Neural cell (in vitro differentiated cells): ENCODE measurements around the gene AP1S3. TPM values are rescaled to one million over a fixed set of nuclear protein-coding genes. Genes with fewer than 3 reads are reported as not detected.

ENCODE experiments used
- H2AFZ ChIP-seq: fragments of 200-600, 300-800 bp; sonication (generic), shearing (Covaris generic); 2 replicates; pipeline ENCODE4 v1.6.0; 2014; ENCODE audit warnings: low read depth, mild to moderate bottlenecking, antibody characterized with exemption, low read length, moderate library complexity
- H3F3A ChIP-seq: fragments of 200-600 bp; shearing (Covaris generic); 2 replicates; pipeline ENCODE4 v1.6.1; 2016; ENCODE audit warnings: mild to moderate bottlenecking, moderate library complexity, mixed read lengths, antibody characterized with exemption, low read length; ENCODE audit not compliant: insufficient read depth, poor library complexity, severe bottlenecking
- H3K27ac ChIP-seq: fragments of 200-600, 300-800 bp; sonication (generic), shearing (Covaris generic); 2 replicates; pipeline ENCODE4 v1.5.1; 2014; ENCODE audit warnings: mild to moderate bottlenecking, low read length, moderate library complexity
- H3K27me3 ChIP-seq: fragments of 300-800, 200-600 bp; sonication (generic), shearing (Covaris generic); 2 replicates; pipeline ENCODE4 v1.6.0; 2014; ENCODE audit warnings: mild to moderate bottlenecking, low read depth, low read length, moderate library complexity; ENCODE audit not compliant: insufficient read depth
- H3K36me3 ChIP-seq: fragments of 300-800, 200-600 bp; sonication (generic), shearing (Covaris generic); 2 replicates; pipeline ENCODE4 v1.5.1; 2014; ENCODE audit warnings: mild to moderate bottlenecking, antibody characterized with exemption, low read length, moderate library complexity; ENCODE audit not compliant: insufficient read depth
- H3K4me2 ChIP-seq: fragments of 300-800, 200-600 bp; sonication (generic), shearing (Covaris generic); 2 replicates; pipeline ENCODE4 v1.6.0; 2014; ENCODE audit warnings: mild to moderate bottlenecking, low read length
- H3K4me3 ChIP-seq: fragments of 300-800, 200-600 bp; sonication (generic), shearing (Covaris generic); 2 replicates; pipeline ENCODE4 v1.5.1; 2014; ENCODE audit warnings: mild to moderate bottlenecking, low read length, moderate library complexity
- H3K79me2 ChIP-seq: fragments of 200-600 bp; shearing (Covaris generic); replicated peaks from 2 replicates; pipeline ENCODE4 v1.6.0; 2014; ENCODE audit warnings: mild to moderate bottlenecking, low read length, moderate library complexity; ENCODE audit not compliant: insufficient read depth
- H3K9ac ChIP-seq: fragments of 300-800, 200-600 bp; sonication (generic), shearing (Covaris generic); 2 replicates; pipeline ENCODE4 v1.6.1; 2016; ENCODE audit warnings: mild to moderate bottlenecking, low read length, mixed read lengths
- H3K9me2 ChIP-seq: fragments of 200-600 bp; shearing (Covaris generic); 2 replicates; pipeline ENCODE4 v1.6.1; 2016; ENCODE audit warnings: mild to moderate bottlenecking, low read length, mixed read lengths; ENCODE audit not compliant: insufficient read depth
- H3K9me3 ChIP-seq: fragments of 200-600, 300-800 bp; sonication (generic), shearing (Covaris generic); 2 replicates; pipeline ENCODE4 v1.6.1; 2016; ENCODE audit warnings: mild to moderate bottlenecking, mixed run types, low read length, moderate library complexity, mixed read lengths
- H4K20me1 ChIP-seq: fragments of 200-600 bp; shearing (Covaris generic); 2 replicates; pipeline ENCODE4 v1.6.1; 2016; ENCODE audit warnings: mild to moderate bottlenecking, mixed run types; ENCODE audit not compliant: insufficient read depth
- EP300 ChIP-seq: fragments of 450-650 bp; conservative IDR thresholded peaks from 2 replicates; pipeline ENCODE4 v1.6.1; 2014; ENCODE audit warnings: antibody characterized with exemption, mild to moderate bottlenecking, moderate library complexity; ENCODE audit not compliant: poor library complexity, severe bottlenecking
- EZH2 ChIP-seq: fragments of 200-600, 300-800 bp; shearing (Covaris generic), sonication (generic); IDR thresholded peaks from 2 replicates; pipeline ENCODE4 v1.6.1; 2014; ENCODE audit warnings: antibody characterized with exemption, low read length, borderline replicate concordance, mild to moderate bottlenecking; ENCODE audit not compliant: insufficient read depth, poor library complexity, severe bottlenecking
- MXI1 ChIP-seq: fragments of 450-650 bp; conservative IDR thresholded peaks from 2 replicates; pipeline ENCODE4 v1.6.1; 2014; ENCODE audit warnings: antibody characterized with exemption, mild to moderate bottlenecking; ENCODE audit not compliant: poor library complexity, severe bottlenecking
- POLR2AphosphoS5 ChIP-seq: IDR thresholded peaks from 2 replicates; pipeline ENCODE4 v1.6.1; 2012
- RAD21 ChIP-seq: fragments of 450-650 bp; conservative IDR thresholded peaks from 2 replicates; pipeline ENCODE4 v1.6.1; 2014; ENCODE audit warnings: antibody characterized with exemption, mild to moderate bottlenecking, moderate library complexity
- SMC3 ChIP-seq: fragments of 450-650 bp; conservative IDR thresholded peaks from 2 replicates; pipeline ENCODE4 v1.6.1; 2014; ENCODE audit warnings: antibody characterized with exemption, mild to moderate bottlenecking, moderate library complexity; ENCODE audit not compliant: poor library complexity
- TAF1 ChIP-seq: IDR thresholded peaks from 2 replicates; pipeline ENCODE4 v1.6.1; 2012; ENCODE audit warnings: low read depth
- polyA plus RNA-seq: library from polyadenylated mRNA; depleted of rRNA; stranded (reverse); fragments of >200 nt; gene quantifications from 2 replicates; pipeline ENCODE4 v1.2.3, GENCODE V29; 2014
- TF ChIP-seq, protein P1 (sequence below): fragments of 450-650 bp; IDR thresholded peaks from 2 replicates; pipeline ENCODE4 v1.5.1; 2014; ENCODE audit warnings: antibody characterized with exemption, mild to moderate bottlenecking, moderate library complexity; ENCODE audit not compliant: poor library complexity, severe bottlenecking
- TF ChIP-seq, protein P2 (sequence below): IDR thresholded peaks from 2 replicates; pipeline ENCODE4 v1.6.1; 2012; ENCODE audit warnings: borderline replicate concordance

AP1S3 gene
- polyA plus RNA-seq, 1 donor from 2014 or later = 2.7 TPM

DNA sequence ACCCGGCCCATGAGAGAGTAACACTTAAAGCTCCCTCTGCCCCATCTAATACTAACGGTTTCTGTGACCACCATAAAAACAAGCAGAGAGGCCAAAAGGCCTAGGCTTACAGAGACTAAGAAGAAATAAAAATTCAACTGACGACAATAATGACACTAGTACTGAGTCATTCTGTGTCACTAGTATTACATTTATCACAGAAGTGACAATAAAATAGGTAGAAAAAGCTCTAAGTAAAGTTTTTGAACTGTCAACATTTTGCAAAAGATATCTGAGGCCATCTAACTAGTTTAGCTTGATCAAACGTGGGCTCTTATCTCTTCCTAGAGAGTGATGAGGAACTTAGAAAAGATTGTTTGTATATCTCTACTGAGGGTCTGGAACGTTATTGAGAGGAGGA lies 35.6 kb downstream of the AP1S3 start:
- Histone ChIP-seq H3K36me3 (no peaks in the 10 kb centered on the region), H3F3A (no peaks in the 10 kb centered on the region), H3K79me2 (no peaks in the 10 kb centered on the region), H3K9me3 (no peaks in the 10 kb centered on the region), H3K4me2 (no peak overlapping the region), H3K27me3 (no peaks in the 10 kb centered on the region), H3K27ac (no peak overlapping the region), H2AFZ (no peak overlapping the region), H3K9ac (no peak overlapping the region), H3K4me3 (no peak overlapping the region), H3K9me2 (no peaks in the 10 kb centered on the region), H4K20me1 (no peaks in the 10 kb centered on the region)
- no peak for TF ChIP-seq RAD21
- no peak for TF ChIP-seq EZH2
- TF ChIP-seq POLR2AphosphoS5 = no peak
- no peak for TF ChIP-seq TAF1
- TF ChIP-seq, protein P1, sequence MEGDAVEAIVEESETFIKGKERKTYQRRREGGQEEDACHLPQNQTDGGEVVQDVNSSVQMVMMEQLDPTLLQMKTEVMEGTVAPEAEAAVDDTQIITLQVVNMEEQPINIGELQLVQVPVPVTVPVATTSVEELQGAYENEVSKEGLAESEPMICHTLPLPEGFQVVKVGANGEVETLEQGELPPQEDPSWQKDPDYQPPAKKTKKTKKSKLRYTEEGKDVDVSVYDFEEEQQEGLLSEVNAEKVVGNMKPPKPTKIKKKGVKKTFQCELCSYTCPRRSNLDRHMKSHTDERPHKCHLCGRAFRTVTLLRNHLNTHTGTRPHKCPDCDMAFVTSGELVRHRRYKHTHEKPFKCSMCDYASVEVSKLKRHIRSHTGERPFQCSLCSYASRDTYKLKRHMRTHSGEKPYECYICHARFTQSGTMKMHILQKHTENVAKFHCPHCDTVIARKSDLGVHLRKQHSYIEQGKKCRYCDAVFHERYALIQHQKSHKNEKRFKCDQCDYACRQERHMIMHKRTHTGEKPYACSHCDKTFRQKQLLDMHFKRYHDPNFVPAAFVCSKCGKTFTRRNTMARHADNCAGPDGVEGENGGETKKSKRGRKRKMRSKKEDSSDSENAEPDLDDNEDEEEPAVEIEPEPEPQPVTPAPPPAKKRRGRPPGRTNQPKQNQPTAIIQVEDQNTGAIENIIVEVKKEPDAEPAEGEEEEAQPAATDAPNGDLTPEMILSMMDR = no peak
- no peak for TF ChIP-seq SMC3
- no peak for TF ChIP-seq MXI1
- TF ChIP-seq, protein P2, sequence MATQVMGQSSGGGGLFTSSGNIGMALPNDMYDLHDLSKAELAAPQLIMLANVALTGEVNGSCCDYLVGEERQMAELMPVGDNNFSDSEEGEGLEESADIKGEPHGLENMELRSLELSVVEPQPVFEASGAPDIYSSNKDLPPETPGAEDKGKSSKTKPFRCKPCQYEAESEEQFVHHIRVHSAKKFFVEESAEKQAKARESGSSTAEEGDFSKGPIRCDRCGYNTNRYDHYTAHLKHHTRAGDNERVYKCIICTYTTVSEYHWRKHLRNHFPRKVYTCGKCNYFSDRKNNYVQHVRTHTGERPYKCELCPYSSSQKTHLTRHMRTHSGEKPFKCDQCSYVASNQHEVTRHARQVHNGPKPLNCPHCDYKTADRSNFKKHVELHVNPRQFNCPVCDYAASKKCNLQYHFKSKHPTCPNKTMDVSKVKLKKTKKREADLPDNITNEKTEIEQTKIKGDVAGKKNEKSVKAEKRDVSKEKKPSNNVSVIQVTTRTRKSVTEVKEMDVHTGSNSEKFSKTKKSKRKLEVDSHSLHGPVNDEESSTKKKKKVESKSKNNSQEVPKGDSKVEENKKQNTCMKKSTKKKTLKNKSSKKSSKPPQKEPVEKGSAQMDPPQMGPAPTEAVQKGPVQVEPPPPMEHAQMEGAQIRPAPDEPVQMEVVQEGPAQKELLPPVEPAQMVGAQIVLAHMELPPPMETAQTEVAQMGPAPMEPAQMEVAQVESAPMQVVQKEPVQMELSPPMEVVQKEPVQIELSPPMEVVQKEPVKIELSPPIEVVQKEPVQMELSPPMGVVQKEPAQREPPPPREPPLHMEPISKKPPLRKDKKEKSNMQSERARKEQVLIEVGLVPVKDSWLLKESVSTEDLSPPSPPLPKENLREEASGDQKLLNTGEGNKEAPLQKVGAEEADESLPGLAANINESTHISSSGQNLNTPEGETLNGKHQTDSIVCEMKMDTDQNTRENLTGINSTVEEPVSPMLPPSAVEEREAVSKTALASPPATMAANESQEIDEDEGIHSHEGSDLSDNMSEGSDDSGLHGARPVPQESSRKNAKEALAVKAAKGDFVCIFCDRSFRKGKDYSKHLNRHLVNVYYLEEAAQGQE = no peak
- no peak for TF ChIP-seq EP300

DNA sequence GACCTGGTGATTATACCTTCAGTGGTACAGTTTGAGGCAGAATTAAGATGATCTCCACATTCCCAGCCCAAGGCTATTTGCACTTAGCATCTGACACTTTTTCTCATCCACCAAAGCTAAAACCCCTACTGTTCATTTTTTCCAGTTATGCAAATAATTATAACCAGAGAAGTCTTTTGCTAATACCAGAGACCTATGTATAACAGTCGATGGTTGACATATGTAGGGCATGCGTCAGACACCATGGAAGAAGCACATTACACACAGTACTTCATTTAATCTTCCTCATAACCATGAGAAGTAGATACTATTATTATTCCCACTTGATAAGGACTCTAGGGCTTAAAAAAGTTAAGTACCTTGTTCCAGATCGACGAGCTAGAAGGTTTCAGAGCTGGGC lies 36.5 kb downstream of the AP1S3 start:
- Histone ChIP-seq H4K20me1 (no peaks in the 10 kb centered on the region), H3K9me3 (no peaks in the 10 kb centered on the region), H3F3A (no peaks in the 10 kb centered on the region), H3K9me2 (no peaks in the 10 kb centered on the region), H3K79me2 (no peaks in the 10 kb centered on the region), H3K27me3 (no peaks in the 10 kb centered on the region), H3K4me2 (no peak overlapping the region), H3K4me3 (no peak overlapping the region), H3K27ac (no peak overlapping the region), H3K36me3 (no peaks in the 10 kb centered on the region), H3K9ac (no peak overlapping the region), H2AFZ (no peak overlapping the region)
- TF ChIP-seq EP300 (no peak), TAF1 (no peak), SMC3 (no peak), EZH2 (no peak), MXI1 (no peak), POLR2AphosphoS5 (no peak), RAD21 (no peak)
- TF ChIP-seq, protein P2 = no peak
- TF ChIP-seq, protein P1 = no peak
